IPS-18c (cell line): Measurements from ENCODE around the gene APOB.

Source experiments
- H3K4me3 ChIP-seq: 2 replicates; pipeline ENCODE4 v1.7.0; 2013; ENCODE audit warnings: low read depth, mild to moderate bottlenecking, low read length, moderate library complexity; ENCODE audit not compliant: insufficient read depth
- H3K9me3 ChIP-seq: one replicate; pipeline ENCODE4 v1.6.1; 2013; ENCODE audit warnings: mild to moderate bottlenecking, low read length, moderate library complexity; ENCODE audit not compliant: control insufficient read depth, insufficient read depth

The APOB gene, protein sequence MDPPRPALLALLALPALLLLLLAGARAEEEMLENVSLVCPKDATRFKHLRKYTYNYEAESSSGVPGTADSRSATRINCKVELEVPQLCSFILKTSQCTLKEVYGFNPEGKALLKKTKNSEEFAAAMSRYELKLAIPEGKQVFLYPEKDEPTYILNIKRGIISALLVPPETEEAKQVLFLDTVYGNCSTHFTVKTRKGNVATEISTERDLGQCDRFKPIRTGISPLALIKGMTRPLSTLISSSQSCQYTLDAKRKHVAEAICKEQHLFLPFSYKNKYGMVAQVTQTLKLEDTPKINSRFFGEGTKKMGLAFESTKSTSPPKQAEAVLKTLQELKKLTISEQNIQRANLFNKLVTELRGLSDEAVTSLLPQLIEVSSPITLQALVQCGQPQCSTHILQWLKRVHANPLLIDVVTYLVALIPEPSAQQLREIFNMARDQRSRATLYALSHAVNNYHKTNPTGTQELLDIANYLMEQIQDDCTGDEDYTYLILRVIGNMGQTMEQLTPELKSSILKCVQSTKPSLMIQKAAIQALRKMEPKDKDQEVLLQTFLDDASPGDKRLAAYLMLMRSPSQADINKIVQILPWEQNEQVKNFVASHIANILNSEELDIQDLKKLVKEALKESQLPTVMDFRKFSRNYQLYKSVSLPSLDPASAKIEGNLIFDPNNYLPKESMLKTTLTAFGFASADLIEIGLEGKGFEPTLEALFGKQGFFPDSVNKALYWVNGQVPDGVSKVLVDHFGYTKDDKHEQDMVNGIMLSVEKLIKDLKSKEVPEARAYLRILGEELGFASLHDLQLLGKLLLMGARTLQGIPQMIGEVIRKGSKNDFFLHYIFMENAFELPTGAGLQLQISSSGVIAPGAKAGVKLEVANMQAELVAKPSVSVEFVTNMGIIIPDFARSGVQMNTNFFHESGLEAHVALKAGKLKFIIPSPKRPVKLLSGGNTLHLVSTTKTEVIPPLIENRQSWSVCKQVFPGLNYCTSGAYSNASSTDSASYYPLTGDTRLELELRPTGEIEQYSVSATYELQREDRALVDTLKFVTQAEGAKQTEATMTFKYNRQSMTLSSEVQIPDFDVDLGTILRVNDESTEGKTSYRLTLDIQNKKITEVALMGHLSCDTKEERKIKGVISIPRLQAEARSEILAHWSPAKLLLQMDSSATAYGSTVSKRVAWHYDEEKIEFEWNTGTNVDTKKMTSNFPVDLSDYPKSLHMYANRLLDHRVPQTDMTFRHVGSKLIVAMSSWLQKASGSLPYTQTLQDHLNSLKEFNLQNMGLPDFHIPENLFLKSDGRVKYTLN (N-terminal part only)

DNA sequence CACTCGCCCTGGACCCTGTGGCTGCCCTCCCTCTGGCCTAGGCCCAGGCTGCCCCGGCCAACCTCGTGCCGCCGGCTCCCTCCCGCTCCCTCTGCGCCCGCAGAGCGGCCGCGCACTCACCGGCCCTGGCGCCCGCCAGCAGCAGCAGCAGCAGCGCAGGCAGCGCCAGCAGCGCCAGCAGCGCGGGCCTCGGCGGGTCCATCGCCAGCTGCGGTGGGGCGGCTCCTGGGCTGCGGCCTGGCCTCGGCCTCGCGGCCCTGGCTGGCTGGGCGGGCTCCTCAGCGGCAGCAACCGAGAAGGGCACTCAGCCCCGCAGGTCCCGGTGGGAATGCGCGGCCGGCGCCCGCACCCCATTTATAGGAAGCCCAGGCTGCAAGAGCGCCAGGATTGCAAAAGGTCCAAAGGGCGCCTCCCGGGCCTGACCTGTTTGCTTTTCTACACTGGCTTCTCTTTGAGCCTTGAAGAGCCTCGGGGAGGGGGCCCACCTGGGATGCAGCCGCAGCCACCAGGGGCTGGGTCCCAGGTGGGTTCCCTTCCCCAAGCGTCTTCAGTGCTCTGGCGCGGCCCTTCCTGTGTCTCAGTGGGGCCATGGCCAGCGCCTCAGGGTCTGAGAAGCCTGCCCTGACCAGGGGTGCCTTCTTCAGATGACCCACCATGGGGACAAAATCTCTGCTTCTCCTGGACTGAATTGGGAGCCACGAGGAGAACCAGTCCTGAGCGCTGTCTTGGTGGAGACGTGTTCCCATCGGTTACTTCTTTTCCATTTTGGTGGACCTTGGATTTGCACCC is at the start of gene APOB:
TSS of gene APOB (minus strand) at position 330 of the 789 bp plus-strand sequence. CDS start at position 202, 128 bp downstream.
- no peaks in the 10 kb centered on the region for H3K9me3 ChIP-seq
- H3K4me3 ChIP-seq = peak within 1 kb of the TSS; percentile 69

DNA sequence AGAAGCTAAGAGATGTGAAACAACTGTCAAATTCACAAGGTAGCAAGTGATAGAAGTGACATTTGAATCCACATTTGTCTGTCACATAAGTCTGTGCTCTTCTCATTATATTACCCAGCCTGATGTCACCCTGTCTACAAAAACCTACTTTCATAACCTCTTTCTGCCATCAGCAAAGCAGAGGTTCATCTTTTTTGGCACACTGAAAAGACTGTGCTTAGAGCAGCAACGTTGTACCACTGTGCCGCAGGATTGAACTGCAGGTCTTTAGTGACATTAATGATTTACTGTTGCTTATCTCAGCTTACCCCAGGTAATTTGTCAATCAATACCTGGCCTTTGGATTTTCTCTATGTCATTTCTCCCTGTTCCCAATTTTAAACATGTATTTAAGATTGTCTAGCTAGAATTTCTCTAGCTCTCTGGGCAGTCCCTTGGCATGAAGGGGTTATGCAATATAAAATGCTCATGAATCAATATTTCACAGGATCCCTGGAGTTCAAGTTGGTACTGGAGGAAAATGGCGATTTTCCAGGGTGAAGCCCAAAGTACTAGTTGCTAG is 48.5 kb upstream of the APOB start:
- no peak overlapping the region for H3K4me3 ChIP-seq
- H3K9me3 ChIP-seq = no peaks in the 10 kb centered on the region

DNA sequence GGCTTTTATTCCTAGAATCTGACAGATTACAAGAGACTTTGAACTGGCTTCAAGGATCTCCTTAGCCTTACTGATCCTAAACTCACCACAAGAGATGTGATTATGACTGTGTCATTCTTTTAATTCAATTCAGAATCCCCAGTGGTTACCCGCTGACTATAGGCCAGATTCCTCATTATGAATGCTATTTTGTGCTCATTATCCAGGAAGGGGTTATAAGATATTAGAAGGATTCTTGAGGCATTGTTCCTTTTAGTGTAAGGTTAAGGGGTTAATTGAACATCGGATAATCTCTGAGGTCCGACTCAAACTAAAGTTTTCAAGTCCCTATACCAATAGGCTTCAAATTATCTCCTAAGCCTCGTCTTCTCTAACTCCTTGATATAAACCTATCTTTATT is 40.5 kb upstream of the APOB start:
- Histone ChIP-seq H3K4me3 (no peak overlapping the region), H3K9me3 (no peaks in the 10 kb centered on the region)

DNA sequence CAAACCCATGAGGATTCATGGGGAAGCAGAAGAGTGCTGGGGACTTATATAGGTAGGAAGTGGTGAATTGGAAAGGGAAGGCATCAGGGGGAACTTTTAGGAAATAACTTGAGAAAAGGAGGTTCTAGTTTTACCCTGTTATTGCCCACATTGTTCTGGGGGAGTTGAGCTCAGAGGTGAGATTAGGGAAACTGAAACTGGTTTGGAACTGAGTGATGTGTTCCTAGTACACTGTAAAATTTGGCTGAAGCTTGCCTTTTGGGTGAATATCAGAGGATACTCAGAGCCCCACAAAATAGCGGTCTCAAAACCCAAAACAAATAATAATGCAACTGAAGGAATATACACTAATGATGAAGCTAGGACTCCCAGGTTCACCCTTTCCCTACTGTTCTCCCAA is 39.6 kb upstream of the APOB start:
- H3K4me3 ChIP-seq = no peak overlapping the region
- H3K9me3 ChIP-seq = no peaks in the 10 kb centered on the region

DNA sequence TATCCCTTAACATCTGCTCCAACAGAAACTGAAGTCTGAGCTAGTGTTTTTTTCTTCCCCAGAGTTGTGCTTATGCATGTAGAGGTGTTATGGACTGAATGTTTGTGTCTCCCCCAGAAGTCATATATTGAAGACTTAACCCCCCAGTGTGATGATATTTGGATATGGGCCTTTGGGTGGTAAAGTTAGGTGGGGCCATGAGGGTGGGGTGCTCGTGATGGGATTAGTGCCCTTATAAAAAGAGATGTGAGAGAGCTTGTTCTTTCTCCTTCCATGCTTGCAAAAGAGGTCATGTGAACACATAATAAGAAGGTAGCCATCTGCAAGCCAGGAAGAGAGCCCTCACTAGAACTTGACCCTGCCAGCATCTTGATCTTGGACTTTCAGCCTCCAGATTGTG is 34.4 kb upstream of the APOB start:
- Histone ChIP-seq H3K9me3 (no peaks in the 10 kb centered on the region), H3K4me3 (no peak overlapping the region)

DNA sequence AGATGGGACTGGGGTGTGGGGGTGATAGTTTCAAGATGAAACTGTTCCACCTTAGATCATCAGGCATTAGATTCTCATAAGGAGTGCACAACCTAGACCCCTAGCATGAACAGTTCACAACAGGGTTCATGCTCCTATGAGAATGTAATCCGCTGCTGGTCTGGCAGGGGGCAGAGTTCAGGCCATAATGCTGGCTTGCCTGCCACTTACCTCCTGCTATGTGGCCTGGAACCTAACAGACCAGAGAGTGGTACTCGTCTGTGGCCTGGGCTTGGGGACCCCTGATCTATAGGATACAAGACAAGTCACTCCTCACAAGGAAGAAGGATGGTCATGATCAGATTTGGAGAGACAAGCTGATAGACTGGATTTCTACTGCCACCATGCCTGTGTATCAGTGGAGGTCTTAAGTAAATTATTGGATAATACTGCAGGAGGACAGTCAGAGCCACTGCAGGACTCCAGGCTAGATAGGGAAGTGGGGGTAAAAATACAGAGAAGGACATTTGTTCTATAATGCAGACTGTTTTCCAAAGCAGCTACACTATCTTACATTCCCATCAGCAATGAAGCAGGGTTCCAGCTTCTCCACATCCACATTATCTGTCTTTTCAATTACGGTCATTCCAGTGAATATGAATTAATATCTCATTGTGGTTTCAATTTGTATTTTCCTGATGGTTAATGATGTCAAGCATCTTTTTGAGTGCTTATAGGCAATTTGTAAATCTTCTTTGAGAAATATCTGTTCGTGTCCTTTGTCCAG is 28.8 kb upstream of the APOB start:
- Histone ChIP-seq H3K9me3 (no peaks in the 10 kb centered on the region), H3K4me3 (no peak overlapping the region)

DNA sequence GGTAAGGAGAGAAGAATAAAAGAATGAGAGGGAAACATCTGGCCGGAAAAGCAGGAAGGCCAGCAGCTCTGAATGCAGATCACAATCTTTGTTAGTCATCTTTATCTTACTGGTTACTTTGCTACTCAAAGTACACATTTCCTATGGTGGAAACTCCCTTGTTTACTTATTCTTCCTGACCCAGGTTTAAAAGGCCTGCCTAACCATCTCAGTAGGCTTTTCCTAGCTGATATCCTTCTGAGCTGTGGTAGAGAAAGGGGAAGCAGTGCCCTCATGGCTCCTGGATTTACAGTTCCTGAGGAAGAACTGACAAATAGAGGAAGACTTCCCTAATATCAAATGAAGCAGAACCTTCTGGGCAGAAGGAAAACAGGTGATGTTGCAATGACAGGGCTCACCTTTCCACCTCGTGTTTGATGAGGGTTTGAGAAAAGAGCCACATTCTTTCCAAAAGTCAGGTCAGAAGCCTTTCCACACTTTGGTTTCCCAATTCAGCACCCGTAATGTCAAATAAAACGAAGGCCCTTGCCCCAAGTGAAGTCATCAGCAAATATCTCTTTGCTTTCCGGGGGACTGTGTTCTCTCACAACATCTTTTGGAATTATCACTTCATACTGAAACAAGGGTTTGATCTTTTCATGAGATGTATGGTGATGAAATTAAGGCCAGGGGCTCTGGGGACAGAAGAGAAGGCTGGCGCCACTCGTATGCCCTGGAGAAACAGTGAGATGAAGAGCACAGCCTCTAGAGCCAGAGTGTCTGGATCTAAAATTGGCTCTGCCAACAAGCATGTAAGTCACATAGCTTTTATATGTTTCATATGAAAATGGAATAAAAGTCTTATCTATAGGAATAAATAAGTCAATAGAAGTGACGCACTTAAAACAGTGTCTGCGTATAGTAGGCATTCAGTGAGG is 26.7 kb upstream of the APOB start:
- H3K9me3 ChIP-seq = no peaks in the 10 kb centered on the region

DNA sequence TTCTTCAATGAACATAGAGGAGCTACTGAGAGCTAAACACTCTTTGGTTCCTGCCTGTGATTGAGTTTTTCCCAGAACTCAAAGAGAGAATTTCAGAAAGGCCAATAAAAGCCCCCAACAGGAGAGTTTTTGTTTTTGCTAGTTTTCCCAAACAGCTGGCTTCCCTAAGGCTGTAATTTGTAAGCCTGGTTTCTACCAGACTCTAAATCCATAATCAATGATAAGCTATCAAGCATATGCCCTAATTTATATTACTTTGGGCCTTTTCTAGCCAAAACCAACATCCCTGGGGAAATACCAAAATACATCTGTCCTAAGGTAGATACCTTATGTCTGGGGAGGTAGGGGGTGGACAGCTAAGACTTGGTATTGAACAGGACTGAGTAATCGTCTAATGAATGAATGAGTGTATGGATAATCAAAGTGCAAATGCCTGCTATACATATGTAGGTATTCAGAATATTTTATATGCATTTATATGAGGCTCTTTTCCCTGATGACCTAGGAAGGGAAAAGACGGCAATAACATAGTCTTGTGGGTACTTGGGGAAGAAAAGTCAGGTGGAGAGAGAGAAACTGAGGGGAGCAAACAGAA is 26.0 kb upstream of the APOB start:
- H3K4me3 ChIP-seq = no peak overlapping the region
- no peaks in the 10 kb centered on the region for H3K9me3 ChIP-seq

More for the DNA sequence above, 26.7 kb upstream of the APOB start:
- H3K4me3 ChIP-seq = no peak overlapping the region

DNA sequence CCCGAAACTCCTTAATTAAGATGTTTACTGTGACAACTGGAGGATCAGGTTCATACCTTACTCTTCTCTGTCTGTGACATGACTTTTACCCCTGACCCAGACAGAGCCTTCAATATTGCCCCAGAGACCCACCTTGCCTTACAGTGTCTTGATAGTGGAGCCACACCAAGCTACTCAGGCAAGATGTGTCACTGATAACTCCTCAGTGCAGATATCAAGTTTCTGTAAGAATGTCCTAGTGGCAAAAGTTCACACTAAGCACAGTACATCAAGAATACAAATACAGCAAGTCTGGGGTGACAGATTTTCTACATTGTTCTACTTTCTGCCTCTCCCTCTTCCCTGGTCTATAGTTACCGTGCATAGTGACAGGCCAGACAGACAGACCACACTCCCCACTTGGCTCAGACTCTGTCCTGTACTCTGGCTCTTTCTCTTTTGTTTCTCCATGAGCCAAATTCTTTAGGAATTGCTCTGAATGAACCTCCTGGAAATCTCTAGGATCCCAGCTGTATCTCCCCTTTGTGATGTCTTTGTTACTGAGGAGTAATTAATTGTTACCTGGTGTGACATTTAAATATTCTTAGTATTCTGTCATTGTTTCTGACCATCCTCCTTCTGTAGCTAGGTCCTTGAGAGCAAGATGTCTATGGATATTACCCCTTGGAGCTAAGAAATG is 24.1 kb upstream of the APOB start:
- Histone ChIP-seq H3K4me3 (no peak overlapping the region), H3K9me3 (no peaks in the 10 kb centered on the region)

DNA sequence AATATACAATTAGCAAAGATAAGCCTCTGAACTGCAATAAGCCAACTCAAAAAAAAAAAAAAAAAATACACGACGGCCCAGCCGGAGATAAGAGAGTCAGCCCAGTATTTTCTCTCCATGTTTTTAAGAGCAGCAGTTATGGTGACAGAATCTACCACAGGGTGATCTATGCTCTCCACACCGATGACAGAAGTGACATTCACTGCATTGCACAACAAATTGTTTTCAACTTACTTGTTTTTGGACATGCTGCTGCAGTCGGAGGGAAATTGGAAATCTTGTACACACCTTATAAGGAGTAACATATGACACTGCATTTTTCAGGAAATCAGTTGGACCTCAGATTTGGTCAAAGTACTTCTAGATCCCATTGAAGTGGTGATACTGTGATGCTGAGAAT is 23.3 kb upstream of the APOB start:
- no peak overlapping the region for H3K4me3 ChIP-seq
- H3K9me3 ChIP-seq = no peaks in the 10 kb centered on the region

DNA sequence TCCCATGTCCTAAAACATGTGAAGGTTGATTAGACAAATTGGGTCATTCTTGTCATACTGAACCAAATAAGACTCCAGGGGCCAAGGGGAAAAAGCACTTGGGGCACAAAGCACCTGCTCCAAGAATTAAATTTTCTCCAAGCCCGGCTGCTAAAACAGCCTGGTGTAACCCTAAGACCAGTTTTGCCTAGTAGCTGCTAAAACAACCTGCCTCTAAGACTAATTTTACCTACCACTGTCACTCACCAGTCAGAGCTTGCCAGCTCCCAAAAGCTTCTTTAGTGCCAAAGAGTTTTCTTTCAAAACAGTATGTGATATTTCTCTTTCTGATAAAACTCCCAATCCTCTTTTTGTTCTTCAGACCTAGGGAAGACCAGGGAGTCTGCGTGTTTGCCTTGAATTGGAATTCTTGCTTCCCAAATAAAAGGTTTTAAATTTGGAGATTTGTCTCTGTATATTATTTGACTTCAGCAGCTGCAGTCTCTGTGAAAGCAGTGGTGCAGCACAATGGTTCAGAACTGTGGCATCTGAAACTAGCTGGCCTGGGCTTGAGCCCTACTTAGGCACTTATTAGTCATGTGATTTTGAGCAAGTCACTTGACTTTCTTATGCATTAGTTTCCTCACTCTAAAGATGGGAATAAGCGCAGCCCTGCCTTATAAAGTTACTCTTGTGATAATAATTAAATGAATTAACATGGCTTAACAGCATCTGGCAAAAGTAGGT is 16.2 kb upstream of the APOB start:
- Histone ChIP-seq H3K4me3 (no peak overlapping the region), H3K9me3 (no peaks in the 10 kb centered on the region)

DNA sequence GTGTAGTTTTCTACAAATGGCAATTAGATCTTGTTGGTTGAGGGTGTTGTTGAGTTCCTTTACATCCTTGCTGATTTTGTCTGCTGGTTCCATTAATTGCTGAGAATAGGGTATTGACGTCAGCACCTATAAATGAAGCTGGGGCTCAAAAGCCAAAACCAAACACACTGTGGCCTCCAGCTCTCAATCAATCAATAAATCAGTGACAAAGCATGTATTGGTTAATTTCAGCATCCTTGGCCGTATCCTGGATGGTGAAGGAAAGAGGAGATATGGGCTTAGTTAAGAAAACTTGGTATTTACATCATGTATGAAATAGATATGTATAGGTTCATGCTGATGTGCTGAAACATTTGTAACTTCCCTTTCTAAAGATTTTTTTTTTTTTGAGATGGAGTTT is 13.2 kb upstream of the APOB start:
- no peak overlapping the region for H3K4me3 ChIP-seq
- H3K9me3 ChIP-seq = no peaks in the 10 kb centered on the region

DNA sequence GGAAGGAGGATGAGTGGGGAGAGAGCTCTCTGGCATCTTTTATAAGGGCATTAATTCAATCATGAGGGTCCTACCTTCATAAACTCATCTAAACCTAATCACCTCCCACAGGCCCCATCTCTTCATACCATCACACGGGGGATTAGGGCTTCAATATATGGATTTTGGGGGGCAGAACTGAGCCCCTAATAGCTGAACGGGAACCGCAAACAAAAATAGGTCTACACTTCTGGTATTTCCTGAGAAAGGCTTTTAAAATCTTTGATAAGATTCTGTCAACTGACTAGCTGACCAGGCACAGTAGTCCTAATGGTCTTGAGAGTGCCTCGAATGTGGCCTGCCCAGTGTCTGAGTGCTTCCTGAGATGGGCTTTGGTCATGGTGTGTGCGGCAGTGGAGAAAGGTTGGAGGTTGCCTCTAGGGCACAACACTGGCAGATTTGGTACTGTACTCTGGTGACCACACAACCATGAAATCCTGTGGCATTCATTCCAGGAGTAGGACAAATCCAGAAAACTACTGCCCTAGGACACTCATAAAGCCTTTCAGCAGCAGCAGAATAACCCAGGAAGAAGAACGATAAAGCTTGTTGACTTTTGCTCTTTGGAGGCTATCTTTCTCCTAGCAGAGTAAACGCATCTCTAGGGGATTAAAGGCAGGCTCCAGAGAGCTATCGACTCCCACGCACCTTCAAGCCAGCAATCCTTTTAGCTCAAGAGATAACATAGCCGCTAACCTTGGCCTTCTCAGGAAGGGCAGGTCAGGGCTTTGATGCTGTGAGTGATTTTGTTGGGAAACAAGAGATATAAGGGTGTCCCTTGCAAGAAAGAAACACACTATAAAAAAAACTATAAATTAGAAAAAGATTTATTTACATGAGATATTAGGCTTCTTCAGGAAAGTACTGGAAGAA is 12.3 kb upstream of the APOB start:
- no peak overlapping the region for H3K4me3 ChIP-seq
- H3K9me3 ChIP-seq = no peaks in the 10 kb centered on the region
